Endodermal cell (in vitro differentiated cells): ENCODE results near the gene NELFCD. TPM values are rescaled to one million over a fixed set of nuclear protein-coding genes. Genes with fewer than 3 reads are reported as not detected.

Experiments used
- DNase-seq: peaks from one replicate; pipeline ENCODE4 v3.0.0-alpha.2; 2017
- H3K27ac ChIP-seq: 2 replicates; pipeline ENCODE4 v1.5.1; 2013; ENCODE audit warnings: mild to moderate bottlenecking, low read depth, low read length, moderate library complexity
- H3K27me3 ChIP-seq: 2 replicates; pipeline ENCODE4 v1.6.1; 2013; ENCODE audit warnings: mild to moderate bottlenecking, low read length, moderate library complexity; ENCODE audit not compliant: insufficient read depth, control insufficient read depth, poor library complexity, severe bottlenecking
- H3K36me3 ChIP-seq: 2 replicates; pipeline ENCODE4 v1.7.0; 2013; ENCODE audit warnings: mild to moderate bottlenecking, low read length, moderate library complexity; ENCODE audit not compliant: control insufficient read depth, insufficient read depth
- H3K4me1 ChIP-seq: one replicate; pipeline ENCODE4 v1.7.0; 2013; ENCODE audit warnings: low read length; ENCODE audit not compliant: control insufficient read depth, insufficient read depth
- H3K4me3 ChIP-seq: 2 replicates; pipeline ENCODE4 v1.5.1; 2013; ENCODE audit warnings: mild to moderate bottlenecking, low read length, moderate library complexity
- H3K9ac ChIP-seq: 2 replicates; pipeline ENCODE4 v1.6.1; 2013; ENCODE audit warnings: mild to moderate bottlenecking, low read length, moderate library complexity; ENCODE audit not compliant: poor library complexity, severe bottlenecking; ENCODE audit errors: extremely low read depth
- H3K9me3 ChIP-seq: 2 replicates; pipeline ENCODE4 v1.6.1; 2013; ENCODE audit warnings: mild to moderate bottlenecking, low read length, moderate library complexity; ENCODE audit not compliant: control insufficient read depth
- H3K27ac Mint-ChIP-seq: 2 replicates; pipeline ENCODE4 v1.8.0; 2020; ENCODE audit warnings: mixed read lengths
- H3K27me3 Mint-ChIP-seq: 2 replicates; pipeline ENCODE4 v1.8.0; 2021; ENCODE audit warnings: mild to moderate bottlenecking, mixed read lengths; ENCODE audit not compliant: insufficient read depth
- H3K36me3 Mint-ChIP-seq: 2 replicates; pipeline ENCODE4 v1.8.0; 2020; ENCODE audit warnings: low read depth, mixed read lengths
- H3K4me1 Mint-ChIP-seq: 2 replicates; pipeline ENCODE4 v1.8.0; 2020; ENCODE audit warnings: mixed read lengths
- H3K4me3 Mint-ChIP-seq: 2 replicates; pipeline ENCODE4 v1.8.0; 2020; ENCODE audit warnings: mild to moderate bottlenecking, moderate library complexity, mixed read lengths
- H3K9me3 Mint-ChIP-seq: 2 replicates; pipeline ENCODE4 v1.8.0; 2020; ENCODE audit warnings: mild to moderate bottlenecking, mixed read lengths
- WGBS, 2 experiments: methylation state at CpG; one replicate each; pipeline versions ENCODE4 v1.1.5 to v1.1.7; 2013; ENCODE audit warnings: missing lambda C conversion rate in 2 of 2, mixed read lengths in 1 of 2; ENCODE audit not compliant: insufficient coverage in 1 of 2, insufficient read length in 1 of 2; 5-methylcytosine and 5-hydroxymethylcytosine counted together
- total RNA-seq, 2 donors: library from RNA; stranded (reverse); fragmentation: NEBNext Ultra II Directional in 1 of 2; extraction: Animal tissue kit (Norgen Biotek cat#: 25700) in 1 of 2; gene quantifications; 2 replicates in 1 of 2; 3 replicates in 1 of 2; pipeline ENCODE4 v1.2.1, GENCODE V29; 2021
- TF ChIP-seq, protein P1 (sequence below): fragments of 200-600 bp; sonication (generic); conservative IDR thresholded peaks from 2 replicates; pipeline ENCODE4 v1.5.0; 2021; ENCODE audit warnings: antibody characterized with exemption, mild to moderate bottlenecking

Gene NELFCD
- total RNA-seq, 2 donors from 2014 or later: 66.6 to 72.5 TPM

DNA sequence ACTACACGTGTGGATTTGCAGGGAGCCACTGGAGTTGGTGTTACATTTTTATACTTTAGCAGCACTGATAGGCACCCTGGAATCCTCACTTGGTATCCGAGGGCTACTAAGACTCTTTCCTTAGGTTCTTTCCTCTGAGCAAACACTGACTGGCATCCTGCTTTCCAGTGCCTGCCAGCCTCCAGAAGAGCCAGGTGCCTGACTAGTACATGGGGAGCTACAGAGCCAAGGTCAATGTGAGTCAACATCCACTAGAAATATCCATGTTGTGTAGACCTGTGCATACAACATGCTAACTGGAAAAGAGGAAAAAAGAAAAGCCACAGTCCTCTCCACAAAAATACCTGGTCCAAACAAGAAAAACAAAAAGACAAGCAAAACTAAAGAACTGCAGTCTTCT, 44.0 kb downstream of the NELFCD start:
- H3K4me3 Mint-ChIP-seq: no peak overlapping the region
- no peak overlapping the region for H3K4me3 ChIP-seq
- H3K9ac ChIP-seq: no peak overlapping the region
- H3K27ac ChIP-seq: no peak overlapping the region
- no peak for DNase-seq
- H3K36me3 Mint-ChIP-seq: peaks cover 71% of the 10 kb centered on the region
- peaks cover 29% of the 10 kb centered on the region for H3K4me1 Mint-ChIP-seq
- peaks cover 69% of the 10 kb centered on the region for H3K36me3 ChIP-seq
- no peak overlapping the region for H3K27ac Mint-ChIP-seq
- no peaks in the 10 kb centered on the region for H3K9me3 ChIP-seq
- WGBS, 2 experiments: 84 to 100% methylated on average over 2 of the region's 2 CpGs
- H3K27me3 Mint-ChIP-seq: peaks cover 57% of the 10 kb centered on the region
- TF ChIP-seq, protein P1, sequence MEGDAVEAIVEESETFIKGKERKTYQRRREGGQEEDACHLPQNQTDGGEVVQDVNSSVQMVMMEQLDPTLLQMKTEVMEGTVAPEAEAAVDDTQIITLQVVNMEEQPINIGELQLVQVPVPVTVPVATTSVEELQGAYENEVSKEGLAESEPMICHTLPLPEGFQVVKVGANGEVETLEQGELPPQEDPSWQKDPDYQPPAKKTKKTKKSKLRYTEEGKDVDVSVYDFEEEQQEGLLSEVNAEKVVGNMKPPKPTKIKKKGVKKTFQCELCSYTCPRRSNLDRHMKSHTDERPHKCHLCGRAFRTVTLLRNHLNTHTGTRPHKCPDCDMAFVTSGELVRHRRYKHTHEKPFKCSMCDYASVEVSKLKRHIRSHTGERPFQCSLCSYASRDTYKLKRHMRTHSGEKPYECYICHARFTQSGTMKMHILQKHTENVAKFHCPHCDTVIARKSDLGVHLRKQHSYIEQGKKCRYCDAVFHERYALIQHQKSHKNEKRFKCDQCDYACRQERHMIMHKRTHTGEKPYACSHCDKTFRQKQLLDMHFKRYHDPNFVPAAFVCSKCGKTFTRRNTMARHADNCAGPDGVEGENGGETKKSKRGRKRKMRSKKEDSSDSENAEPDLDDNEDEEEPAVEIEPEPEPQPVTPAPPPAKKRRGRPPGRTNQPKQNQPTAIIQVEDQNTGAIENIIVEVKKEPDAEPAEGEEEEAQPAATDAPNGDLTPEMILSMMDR: no peak
- H3K27me3 ChIP-seq: no peaks in the 10 kb centered on the region
- H3K9me3 Mint-ChIP-seq: no peaks in the 10 kb centered on the region
- peaks cover 3% of the 10 kb centered on the region for H3K4me1 ChIP-seq

DNA sequence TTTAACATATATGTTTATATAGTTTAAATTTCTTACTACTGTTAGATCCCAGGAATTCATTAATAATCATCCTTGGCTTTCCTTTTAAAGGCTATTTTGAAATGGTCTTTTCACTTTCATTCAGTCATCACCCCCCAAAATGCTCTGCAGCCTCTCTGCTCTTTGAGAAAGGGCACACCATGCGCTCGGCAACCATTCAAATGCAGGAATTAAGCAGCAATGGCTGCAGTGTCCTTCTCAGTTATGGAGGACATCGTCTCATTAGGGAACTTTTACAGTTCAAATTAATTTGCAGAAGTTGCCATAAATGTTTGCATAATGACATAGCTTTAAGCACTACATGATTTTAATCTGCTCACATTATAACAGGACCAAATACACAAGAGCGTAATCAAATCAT, 44.5 kb downstream of the NELFCD start:
- Histone ChIP-seq H3K9me3 (no peaks in the 10 kb centered on the region), H3K4me3 (no peak overlapping the region), H3K9ac (no peak overlapping the region), H3K27ac (no peak overlapping the region), H3K36me3 (peaks cover 73% of the 10 kb centered on the region), H3K27me3 (no peaks in the 10 kb centered on the region), H3K4me1 (peaks cover 3% of the 10 kb centered on the region)
- peaks cover 29% of the 10 kb centered on the region for H3K4me1 Mint-ChIP-seq
- no peak overlapping the region for H3K4me3 Mint-ChIP-seq
- H3K9me3 Mint-ChIP-seq: no peaks in the 10 kb centered on the region
- 62 to 88% methylated on average over 3 to 4 of the region's 4 CpGs for WGBS, 2 experiments
- H3K27me3 Mint-ChIP-seq: peaks cover 59% of the 10 kb centered on the region
- no peak overlapping the region for H3K27ac Mint-ChIP-seq
- TF ChIP-seq, protein P1: no peak
- peaks cover 75% of the 10 kb centered on the region for H3K36me3 Mint-ChIP-seq
- no peak for DNase-seq

DNA sequence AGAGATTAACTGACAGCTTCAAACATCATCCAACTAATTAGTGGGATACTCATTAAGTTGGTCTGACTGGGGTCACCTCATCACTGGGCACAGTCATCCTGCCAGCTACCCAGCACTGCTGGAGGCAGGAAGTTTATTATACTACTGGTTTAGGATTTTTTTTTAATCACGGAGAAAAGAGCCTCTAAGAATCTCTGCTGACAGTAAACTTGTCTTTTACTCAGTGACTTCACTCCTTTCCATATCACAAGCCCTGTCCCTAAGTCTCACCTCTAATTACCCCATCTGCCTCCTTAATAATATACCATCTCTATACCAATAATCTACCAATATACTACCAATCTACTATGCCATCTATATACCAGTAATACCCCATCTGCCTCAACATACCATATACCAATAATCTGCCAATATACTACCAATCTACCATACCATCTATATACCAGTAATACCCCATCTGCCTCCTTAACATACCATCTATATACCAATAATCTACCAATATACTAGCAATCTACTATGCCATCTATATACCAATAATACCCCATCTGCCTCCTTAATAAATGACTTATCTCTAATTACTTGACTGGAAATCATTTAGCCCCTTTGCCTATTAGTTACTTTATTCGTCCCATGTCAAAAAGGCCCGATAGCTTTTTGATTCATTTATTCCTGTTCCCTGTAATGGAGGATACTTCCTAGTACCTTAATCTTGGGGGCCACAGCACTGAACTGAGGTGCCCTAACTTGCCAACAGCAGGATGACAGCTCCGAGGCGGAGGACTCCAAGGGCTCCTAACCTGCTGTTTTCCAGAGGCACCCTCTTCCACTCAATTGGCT, 46.1 kb downstream of the NELFCD start:
- no peaks in the 10 kb centered on the region for H3K9me3 ChIP-seq
- peak overlapping the region; percentile 36 for H3K4me3 ChIP-seq
- no peak overlapping the region for H3K27ac Mint-ChIP-seq
- H3K9me3 Mint-ChIP-seq: no peaks in the 10 kb centered on the region
- H3K27me3 Mint-ChIP-seq: peaks cover 67% of the 10 kb centered on the region
- H3K27ac ChIP-seq: no peak overlapping the region
- H3K36me3 ChIP-seq: peaks cover 73% of the 10 kb centered on the region
- TF ChIP-seq, protein P1: no peak
- no peak overlapping the region for H3K4me3 Mint-ChIP-seq
- WGBS, 2 experiments: 75 to 83% methylated on average over 5 of the region's 5 CpGs
- no peak overlapping the region for H3K9ac ChIP-seq
- H3K27me3 ChIP-seq: no peaks in the 10 kb centered on the region
- DNase-seq: no peak
- H3K4me1 ChIP-seq: peaks cover 7% of the 10 kb centered on the region
- peaks cover 30% of the 10 kb centered on the region for H3K4me1 Mint-ChIP-seq
- H3K36me3 Mint-ChIP-seq: peaks cover 77% of the 10 kb centered on the region
